ENCODE measurements around the gene SERINC2. TPM values are rescaled to one million over a fixed set of nuclear protein-coding genes. Genes with fewer than 3 reads are reported as not detected.

Gene SERINC2
- total and polyA plus RNA-seq, 9 of the 15 experiments (the other 6 are each of a cell fraction or from before 2014, with no cell fraction given): 0.07 to 1.2 (median 0.70) TPM; not detected in 2

GRCh38 chr1:31447210-31447609 lies 34.2 kb downstream of the SERINC2 start (continued):
- TF ChIP-seq PREB (CRISPR knock-in tag; IDR thresholded peaks at IDR 0.05) (no peak), SRF (CRISPR knock-in tag; IDR thresholded peaks at IDR 0.05) (no peak), STAT5A (IDR thresholded peaks at IDR 0.05; ENCODE audit: borderline replicate concordance, low read length) (no peak), HNRNPK (IDR thresholded peaks at IDR 0.05; ENCODE audit: low read depth, low read length, poor library complexity, severe bottlenecking) (no peak), SMAD2 (IDR thresholded peaks at IDR 0.05; ENCODE audit: low read depth, low read length) (no peak), CLOCK (CRISPR knock-in tag; IDR thresholded peaks at IDR 0.05; ENCODE audit: borderline replicate concordance) (no peak), ZNF77 (CRISPR knock-in tag; IDR thresholded peaks at IDR 0.05) (no peak), SIX5 (IDR thresholded peaks at IDR 0.05; ENCODE audit: borderline replicate concordance in 1 of 2, insufficient read depth in 1 of 2, low read depth in 1 of 2, low read length in 2 of 2) (no peak), COPS2 (conservative IDR thresholded peaks at IDR 0.05) (no peak), PHTF2 (CRISPR knock-in tag; IDR thresholded peaks at IDR 0.05) (no peak), NFXL1 (CRISPR knock-in tag; IDR thresholded peaks at IDR 0.05) (no peak), HMG20B (CRISPR knock-in tag; IDR thresholded peaks at IDR 0.05) (no peak), MBD2 (IDR thresholded peaks at IDR 0.05; ENCODE audit: borderline replicate concordance, low read depth) (no peak), ZNF217 (CRISPR knock-in tag; IDR thresholded peaks at IDR 0.05) (no peak), EGR1 (conservative IDR thresholded peaks at IDR 0.05) (no peak), BHLHE40 (IDR thresholded peaks at IDR 0.05; ENCODE audit: low read length) (peak; percentile 76), KDM1A (IDR thresholded peaks at IDR 0.05) (0 out of 4 replicates have a peak, but pooled peaks of 1 of the 2 experiments have one; percentile 10), CREM (IDR thresholded peaks at IDR 0.05; ENCODE audit: low read depth) (peak; percentile 66), RAD51 (IDR thresholded peaks at IDR 0.05; ENCODE audit: borderline replicate concordance, low read depth) (no peak), ZBTB12 (CRISPR knock-in tag; IDR thresholded peaks at IDR 0.05) (no peak), ESRRA (IDR thresholded peaks at IDR 0.05; ENCODE audit: borderline replicate concordance, low read depth) (no peak), STAG1 (CRISPR knock-in tag; IDR thresholded peaks at IDR 0.05; ENCODE audit: borderline replicate concordance) (no peak), EP300 (IDR thresholded peaks at IDR 0.05; ENCODE audit: low read length) (peak; percentile 33; the same call in 1 of the 2 replicates), CBFA2T3 (IDR thresholded peaks at IDR 0.05) (peak; percentile 39; the same call in 1 of the 2 replicates), BACH1 (tag; IDR thresholded peaks at IDR 0.05) (0 out of 2 replicates have a peak, but pooled peaks have one; percentile 34), ZNF239 (CRISPR knock-in tag; IDR thresholded peaks at IDR 0.05) (no peak), PPARD (CRISPR knock-in tag; IDR thresholded peaks at IDR 0.05) (no peak), ZBTB7A (IDR thresholded peaks at IDR 0.05; ENCODE audit: borderline replicate concordance, control insufficient read depth, low read depth, low read length) (no peak)

All from K562 (cell line).